Astrocyte of the spinal cord (primary cell): ENCODE measurements around the gene ARSK.

Experiments
- DNase-seq: peaks from one replicate; pipeline ENCODE4 v3.0.0; 2011; ENCODE audit warnings: low read depth, low spot score
- H3K4me3 ChIP-seq: 2 replicates; pipeline ENCODE4 v1.5.1; 2011; ENCODE audit warnings: low read depth, mild to moderate bottlenecking, low read length, moderate library complexity
- in situ Hi-C: cut with HindIII; loops from 2 replicates; pipeline ENCODE4 v1.10.0; 2017; ENCODE audit warnings: low sequenced_read_pairs
- TF ChIP-seq, protein P1 (sequence below): IDR thresholded peaks from 2 replicates; pipeline ENCODE4 v1.5.1; 2012; ENCODE audit warnings: low read depth, mild to moderate bottlenecking, low read length, inconsistent platforms

ARSK gene, protein sequence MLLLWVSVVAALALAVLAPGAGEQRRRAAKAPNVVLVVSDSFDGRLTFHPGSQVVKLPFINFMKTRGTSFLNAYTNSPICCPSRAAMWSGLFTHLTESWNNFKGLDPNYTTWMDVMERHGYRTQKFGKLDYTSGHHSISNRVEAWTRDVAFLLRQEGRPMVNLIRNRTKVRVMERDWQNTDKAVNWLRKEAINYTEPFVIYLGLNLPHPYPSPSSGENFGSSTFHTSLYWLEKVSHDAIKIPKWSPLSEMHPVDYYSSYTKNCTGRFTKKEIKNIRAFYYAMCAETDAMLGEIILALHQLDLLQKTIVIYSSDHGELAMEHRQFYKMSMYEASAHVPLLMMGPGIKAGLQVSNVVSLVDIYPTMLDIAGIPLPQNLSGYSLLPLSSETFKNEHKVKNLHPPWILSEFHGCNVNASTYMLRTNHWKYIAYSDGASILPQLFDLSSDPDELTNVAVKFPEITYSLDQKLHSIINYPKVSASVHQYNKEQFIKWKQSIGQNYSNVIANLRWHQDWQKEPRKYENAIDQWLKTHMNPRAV

DNA sequence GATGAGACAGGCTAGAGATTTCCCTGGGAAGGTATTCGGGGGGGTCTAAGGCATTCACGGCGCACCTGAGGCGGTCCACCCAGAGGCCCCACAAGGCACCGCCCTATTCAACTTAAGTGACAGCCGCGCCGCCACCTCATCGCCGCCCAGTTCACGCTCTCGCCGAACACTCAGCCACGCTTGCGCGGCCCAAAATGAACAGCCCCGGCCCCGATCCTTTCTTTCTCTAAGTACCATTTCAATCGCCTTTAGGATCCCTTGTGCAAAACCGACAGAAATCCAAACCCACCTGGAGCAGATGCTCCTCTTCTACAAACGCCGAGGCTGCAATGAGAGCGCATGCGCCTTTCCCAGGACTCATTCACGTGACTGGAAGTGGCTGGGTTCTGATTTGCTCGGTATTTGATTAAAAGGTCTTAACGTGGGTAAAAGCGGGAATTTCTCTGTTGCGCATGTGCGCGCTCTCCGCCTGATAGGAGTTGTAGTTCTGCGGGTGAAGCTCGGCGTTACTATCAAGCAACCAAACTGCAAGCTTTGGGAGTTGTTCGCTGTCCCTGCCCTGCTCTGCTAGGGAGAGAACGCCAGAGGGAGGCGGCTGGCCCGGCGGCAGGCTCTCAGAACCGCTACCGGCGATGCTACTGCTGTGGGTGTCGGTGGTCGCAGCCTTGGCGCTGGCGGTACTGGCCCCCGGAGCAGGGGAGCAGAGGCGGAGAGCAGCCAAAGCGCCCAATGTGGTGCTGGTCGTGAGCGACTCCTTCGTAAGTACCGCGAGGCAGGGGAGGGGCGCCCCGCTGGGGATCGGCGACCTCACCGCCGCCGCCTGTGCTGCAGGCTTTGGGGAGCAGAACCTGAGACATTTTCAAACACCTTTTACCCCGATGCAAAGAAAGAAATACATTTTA lies at the start of gene ARSK, which contains the start of gene SKIC3:
TSS of gene ARSK (plus strand) at position 455 of the 902 bp plus-strand sequence. CDS start at position 633, 178 bp downstream.
TSS of gene SKIC3 (minus strand) at position 331 of the 902 bp plus-strand sequence. CDS start 7,827 bp downstream, outside the sequence.
- TF ChIP-seq, protein P1, sequence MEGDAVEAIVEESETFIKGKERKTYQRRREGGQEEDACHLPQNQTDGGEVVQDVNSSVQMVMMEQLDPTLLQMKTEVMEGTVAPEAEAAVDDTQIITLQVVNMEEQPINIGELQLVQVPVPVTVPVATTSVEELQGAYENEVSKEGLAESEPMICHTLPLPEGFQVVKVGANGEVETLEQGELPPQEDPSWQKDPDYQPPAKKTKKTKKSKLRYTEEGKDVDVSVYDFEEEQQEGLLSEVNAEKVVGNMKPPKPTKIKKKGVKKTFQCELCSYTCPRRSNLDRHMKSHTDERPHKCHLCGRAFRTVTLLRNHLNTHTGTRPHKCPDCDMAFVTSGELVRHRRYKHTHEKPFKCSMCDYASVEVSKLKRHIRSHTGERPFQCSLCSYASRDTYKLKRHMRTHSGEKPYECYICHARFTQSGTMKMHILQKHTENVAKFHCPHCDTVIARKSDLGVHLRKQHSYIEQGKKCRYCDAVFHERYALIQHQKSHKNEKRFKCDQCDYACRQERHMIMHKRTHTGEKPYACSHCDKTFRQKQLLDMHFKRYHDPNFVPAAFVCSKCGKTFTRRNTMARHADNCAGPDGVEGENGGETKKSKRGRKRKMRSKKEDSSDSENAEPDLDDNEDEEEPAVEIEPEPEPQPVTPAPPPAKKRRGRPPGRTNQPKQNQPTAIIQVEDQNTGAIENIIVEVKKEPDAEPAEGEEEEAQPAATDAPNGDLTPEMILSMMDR = peak; percentile 50
- H3K4me3 ChIP-seq = peak within 1 kb of the TSS; percentile 84
- peak; percentile 99 for DNase-seq
- in situ Hi-C loops = no loop called here

DNA sequence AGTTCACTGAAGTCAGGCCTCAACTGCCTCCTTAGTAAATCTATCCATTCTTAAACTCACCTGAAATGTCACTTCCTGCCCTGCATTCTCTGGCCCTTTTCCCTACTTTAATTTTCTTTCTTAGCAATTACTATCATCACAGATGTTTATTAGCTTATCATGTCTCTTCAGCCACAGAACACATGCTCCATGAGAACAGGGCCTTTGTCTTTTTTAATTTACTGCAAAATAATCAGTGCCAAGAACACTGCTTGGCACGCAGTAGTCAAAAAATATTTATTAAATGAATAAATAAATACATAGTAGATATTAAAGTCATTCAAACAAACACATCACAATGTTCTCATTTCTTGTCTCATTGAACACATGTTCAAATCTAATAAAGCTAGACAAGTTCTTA lies 46.4 kb upstream of the ARSK start:
- in situ Hi-C loops = no loop called here
- H3K4me3 ChIP-seq = no peak overlapping the region
- no peak for DNase-seq
- TF ChIP-seq, protein P1 = no peak

- DNase-seq = no peak
- in situ Hi-C loops = no loop called here
- H3K4me3 ChIP-seq = no peak overlapping the region
- TF ChIP-seq, protein P1 = no peak
These were observed 43.3 kb upstream of the ARSK start for GRCh38 chr5:95511606-95512005.

GRCh38 chr5:95518417-95518816 lies 36.5 kb upstream of the ARSK start:
- TF ChIP-seq, protein P1 = no peak
- no peak overlapping the region for H3K4me3 ChIP-seq
- in situ Hi-C loops = no loop called here
- no peak for DNase-seq

DNA sequence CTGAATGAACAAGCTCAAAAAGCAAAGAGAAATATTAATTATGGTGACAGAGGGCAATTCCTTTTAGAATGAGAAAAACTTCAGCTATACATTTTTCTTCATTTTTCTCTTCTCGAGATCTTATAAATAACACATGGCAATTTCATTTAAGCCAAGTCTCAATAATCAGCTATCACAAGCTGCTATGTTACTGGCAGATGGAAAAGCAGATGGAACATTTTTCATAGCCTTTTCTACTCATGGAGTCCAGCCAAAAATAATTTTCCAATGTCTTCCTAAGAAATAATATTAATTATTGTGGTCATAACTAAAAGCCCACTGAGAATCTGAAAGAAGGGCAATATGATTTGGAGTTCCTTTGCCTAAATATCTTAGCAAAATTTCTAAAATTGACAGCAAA lies 35.8 kb upstream of the ARSK start:
- in situ Hi-C loops = no loop called here
- DNase-seq = no peak
- H3K4me3 ChIP-seq = no peak overlapping the region
- TF ChIP-seq, protein P1 = no peak

DNA sequence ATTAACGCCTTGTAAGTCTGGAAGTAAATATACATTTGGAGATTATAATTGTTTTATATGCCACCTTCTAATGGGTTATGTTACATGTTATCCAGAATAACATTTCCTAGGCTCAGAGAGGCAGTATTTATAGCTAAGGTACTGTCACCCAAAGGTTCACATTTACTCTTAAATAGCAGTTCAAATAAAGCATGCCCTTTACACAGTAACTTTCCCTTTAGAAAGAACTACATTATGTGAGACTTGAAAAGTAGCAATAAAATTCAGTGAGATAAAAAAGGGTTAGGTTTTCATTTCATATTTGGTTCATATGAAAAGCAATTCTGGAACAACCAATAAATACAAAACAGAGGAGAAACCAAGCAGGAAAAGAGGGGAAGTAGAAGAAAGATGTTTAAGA lies 35.2 kb upstream of the ARSK start:
- no peak for DNase-seq
- H3K4me3 ChIP-seq = no peak overlapping the region
- TF ChIP-seq, protein P1 = no peak
- in situ Hi-C loops = no loop called here
